Progenitor cell of endocrine pancreas (in vitro differentiated cells): Measurements from ENCODE around the gene KRT2. TPM values are rescaled to one million over a fixed set of nuclear protein-coding genes. Genes with fewer than 3 reads are reported as not detected.

Experiments used
- DNase-seq: peaks from one replicate; pipeline ENCODE4 v3.0.0; 2021; ENCODE audit warnings: low spot score; ENCODE audit not compliant: unreplicated experiment
- H3K27ac Mint-ChIP-seq: 2 replicates; pipeline ENCODE4 v1.8.0; 2021; ENCODE audit warnings: mild to moderate bottlenecking, moderate library complexity, mixed read lengths
- H3K27me3 Mint-ChIP-seq: 2 replicates; pipeline ENCODE4 v1.8.0; 2021; ENCODE audit warnings: mixed read lengths
- H3K36me3 Mint-ChIP-seq: 2 replicates; pipeline ENCODE4 v1.8.0; 2022; ENCODE audit warnings: mixed read lengths; ENCODE audit not compliant: insufficient read depth
- H3K4me1 Mint-ChIP-seq: 2 replicates; pipeline ENCODE4 v1.8.0; 2021; ENCODE audit warnings: low read depth, mixed read lengths
- H3K4me3 Mint-ChIP-seq: 2 replicates; pipeline ENCODE4 v1.8.0; 2021; ENCODE audit warnings: low read depth, mild to moderate bottlenecking, moderate library complexity, mixed read lengths
- H3K9me3 Mint-ChIP-seq: 2 replicates; pipeline ENCODE4 v1.8.0; 2021; ENCODE audit warnings: low read depth, mixed read lengths
- CTCF ChIP-seq: fragments of 200-600 bp; sonication (generic); IDR thresholded peaks from one replicate; pipeline ENCODE4 v1.5.0; 2021; ENCODE audit warnings: antibody characterized with exemption, mild to moderate bottlenecking; ENCODE audit not compliant: unreplicated experiment
- total RNA-seq: library from RNA; stranded (reverse); gene quantifications from 2 replicates; pipeline ENCODE4 v1.2.1, GENCODE V29; 2021

The KRT2 gene
- total RNA-seq, 1 donor from 2014 or later: not detected

GRCh38 chr12:52689239-52689638 lies 37.2 kb upstream of the KRT2 start:
- Mint-ChIP-seq H3K9me3 (no peaks in the 10 kb centered on the region), H3K27me3 (peaks cover 84% of the 10 kb centered on the region), H3K4me3 (no peak overlapping the region), H3K36me3 (no peaks in the 10 kb centered on the region), H3K4me1 (peaks cover 6% of the 10 kb centered on the region), H3K27ac (no peak overlapping the region)
- no peak for DNase-seq
- TF ChIP-seq CTCF: no peak

DNA sequence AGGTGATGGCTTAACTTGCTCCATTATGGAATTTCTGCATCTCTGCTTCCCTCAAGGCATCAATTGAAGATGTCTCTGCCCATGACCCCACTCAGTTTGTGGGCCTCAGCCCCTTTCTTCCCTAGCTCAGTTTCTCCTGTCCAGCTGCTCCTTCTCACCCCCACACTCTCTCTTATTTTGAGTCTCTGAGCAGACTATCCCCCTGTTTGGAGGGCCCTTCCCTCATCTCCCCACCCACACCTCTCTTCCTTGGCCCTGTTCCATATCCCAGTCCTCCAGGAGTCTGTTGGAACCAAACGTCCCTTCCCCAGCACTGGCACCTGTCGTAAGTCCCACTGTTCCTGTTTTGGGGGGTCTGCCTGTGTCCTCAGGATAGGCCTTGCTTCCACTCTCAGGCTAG lies 36.5 kb upstream of the KRT2 start:
- no peak for TF ChIP-seq CTCF
- H3K27me3 Mint-ChIP-seq: peaks cover 89% of the 10 kb centered on the region
- H3K27ac Mint-ChIP-seq: no peak overlapping the region

DNA sequence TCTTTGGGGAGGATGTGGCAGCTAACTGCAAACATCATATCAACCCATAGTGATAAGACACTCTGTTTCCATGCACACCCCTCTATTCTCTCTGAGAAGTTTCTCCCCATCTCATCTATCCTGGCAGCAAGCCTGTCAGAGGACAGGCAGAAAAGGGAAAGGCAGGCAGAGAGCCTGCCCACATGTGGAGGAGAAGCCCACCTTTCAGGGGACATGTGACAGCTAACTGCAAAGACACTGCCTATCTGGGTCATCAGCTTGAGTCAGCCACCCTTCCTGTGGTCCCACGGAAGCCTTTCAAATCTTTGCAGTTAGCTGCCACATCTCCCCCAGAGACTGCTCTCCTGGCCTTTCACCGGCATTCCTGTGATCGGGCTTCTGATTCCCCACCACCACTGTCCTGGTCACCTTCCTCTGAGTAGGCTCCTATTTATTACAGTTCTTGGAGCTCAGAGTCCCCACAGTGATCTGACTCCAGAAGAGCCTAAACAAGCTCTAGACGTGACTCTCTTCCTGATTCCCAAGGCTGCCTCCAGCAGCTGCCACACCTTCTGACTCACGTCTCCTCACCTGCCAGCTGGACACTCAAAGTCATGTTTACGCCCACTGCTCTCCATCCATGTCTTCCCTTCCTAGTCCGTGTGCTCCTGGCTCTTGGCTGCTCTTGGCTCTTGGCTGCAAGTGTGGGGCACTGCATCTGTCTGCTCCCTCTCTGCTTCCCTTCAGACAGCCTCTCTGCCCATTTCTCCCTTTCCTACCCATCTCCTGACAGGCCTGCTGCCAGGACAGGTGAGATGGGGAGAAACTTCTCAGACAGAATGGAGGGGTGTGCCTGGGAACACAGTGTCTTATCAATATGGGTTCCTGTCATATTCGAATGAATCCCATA lies 35.7 kb upstream of the KRT2 start:
- Mint-ChIP-seq H3K9me3 (no peaks in the 10 kb centered on the region), H3K4me3 (no peak overlapping the region), H3K36me3 (no peaks in the 10 kb centered on the region), H3K27me3 (peaks cover 85% of the 10 kb centered on the region), H3K27ac (no peak overlapping the region), H3K4me1 (peaks cover 6% of the 10 kb centered on the region)
- DNase-seq: no peak
- TF ChIP-seq CTCF: no peak

More for the DNA sequence above, 36.5 kb upstream of the KRT2 start:
- Mint-ChIP-seq H3K4me1 (peaks cover 6% of the 10 kb centered on the region), H3K36me3 (no peaks in the 10 kb centered on the region), H3K4me3 (no peak overlapping the region), H3K9me3 (no peaks in the 10 kb centered on the region)
- DNase-seq: no peak

- H3K4me3 Mint-ChIP-seq: no peak overlapping the region
- TF ChIP-seq CTCF: no peak
- no peaks in the 10 kb centered on the region for H3K9me3 Mint-ChIP-seq
- H3K27me3 Mint-ChIP-seq: peaks cover 85% of the 10 kb centered on the region
- H3K36me3 Mint-ChIP-seq: no peaks in the 10 kb centered on the region
- DNase-seq: no peak
- no peak overlapping the region for H3K27ac Mint-ChIP-seq
- H3K4me1 Mint-ChIP-seq: peaks cover 6% of the 10 kb centered on the region
Observed at GRCh38 chr12:52686756-52687487, 34.9 kb upstream of the KRT2 start.

- Mint-ChIP-seq H3K4me3 (no peak overlapping the region), H3K9me3 (no peaks in the 10 kb centered on the region), H3K27ac (no peak overlapping the region), H3K27me3 (peaks cover 85% of the 10 kb centered on the region), H3K36me3 (no peaks in the 10 kb centered on the region), H3K4me1 (peaks cover 3% of the 10 kb centered on the region)
- DNase-seq: no peak
- TF ChIP-seq CTCF: no peak
Observed at GRCh38 chr12:52686063-52686462, 34.1 kb upstream of the KRT2 start.
